K562 (cell line): ENCODE results near the gene ASPG.

Experiments
- EHMT2 ChIP-seq: fragments of 450-650 bp; IDR thresholded peaks from 2 replicates; pipeline ENCODE4 v1.6.1; 2018; ENCODE audit warnings: antibody characterized with exemption
- ELF4 ChIP-seq: fragments of 450-650 bp; formaldehyde crosslinking; IDR thresholded peaks from 2 replicates; pipeline ENCODE4 v1.4.0; 2022; ENCODE audit warnings: missing genetic modification characterization
- EP300 ChIP-seq: IDR thresholded peaks from 2 replicates; pipeline ENCODE4 v1.6.1; 2012; ENCODE audit warnings: low read length, improper control_type of control experiment
- EZH2 ChIP-seq: IDR thresholded peaks from 2 replicates; pipeline ENCODE4 v1.6.1; 2012; ENCODE audit warnings: low read depth, mild to moderate bottlenecking, inconsistent platforms, low read length, borderline replicate concordance
- REST ChIP-seq, 2 experiments: fragments of 450-650 bp; formaldehyde crosslinking in 1 of 2; IDR thresholded peaks; 2 replicates each; pipeline versions ENCODE4 v1.4.0 to v1.6.1; 2014 to 2020; ENCODE audit warnings: mild to moderate bottlenecking in 2 of 2, borderline replicate concordance in 1 of 2, low read depth in 1 of 2
- ZKSCAN1 ChIP-seq: fragments of 150-350 bp; IDR thresholded peaks from 2 replicates; pipeline ENCODE4 v1.6.1; 2016; ENCODE audit warnings: low read depth, low read length

GRCh38 chr14:104159990-104160389 is 74.5 kb downstream of the ASPG start:
- no peak for TF ChIP-seq ZKSCAN1
- TF ChIP-seq ELF4 (CRISPR knock-in tag) = no peak
- no peak for TF ChIP-seq EP300
- no peak for TF ChIP-seq EHMT2
- TF ChIP-seq EZH2 = no peak
- no peak for TF ChIP-seq REST (IDR thresholded peaks at IDR 0.05; ENCODE audit: borderline replicate concordance)
- no peak for TF ChIP-seq REST (CRISPR knock-in tag; IDR thresholded peaks at IDR 0.05; ENCODE audit: low read depth)
